K562 (cell line): ENCODE measurements around the gene PAFAH1B1. TPM values are rescaled to one million over a fixed set of nuclear protein-coding genes. Genes with fewer than 3 reads are reported as not detected.

Experiments used
- ATAC-seq: fragments of 200-7000 bp; cut with Tn5 transposase; 3 replicates; pipeline ENCODE4 v1.9.1; 2020; ENCODE audit warnings: moderate library complexity
- BruUV-seq: library from RNA; stranded (reverse); fragments of 400-500 nt; replicated peaks from 2 replicates; lab custom pipeline; 2021; lab: Mats Ljungman, UMichigan
- CTCF ChIA-PET: fragments of 300-600 bp; formaldehyde crosslinking; extraction: SDS; loops from one replicate; lab custom pipeline; 2021; ENCODE audit warnings: low intra/inter-chr PET ratio; lab: Yijun Ruan, JAX
- POLR2A ChIA-PET: fragments of 300-600, 350-650 bp; sonication (Branson Sonifier 250); formaldehyde crosslinking; extraction: SDS; loops from one replicate; lab custom pipeline; 2021; ENCODE audit warnings: antibody characterized with exemption, inconsistent platforms; lab: Yijun Ruan, JAX
- DNase-seq, 4 experiments: peaks; one replicate each; pipeline versions ENCODE4 v3.0.0 to v3.0.0-alpha.2; 2011 to 2018; ENCODE audit warnings: low spot score in 3 of 4, mixed read lengths in 3 of 4; ENCODE audit errors: extremely low read depth in 1 of 4
- FAIRE-seq: peaks from 2 replicates; lab custom pipeline; 2011; peaks lifted over from hg19 to GRCh38; lab: Jason Lieb, UNC
- H2AFZ ChIP-seq: 2 replicates; pipeline ENCODE4 v1.6.0; 2011; ENCODE audit warnings: low read depth, low read length, control low read depth, inconsistent platforms
- H3K27ac ChIP-seq: fragments of 200-600 bp; 3 replicates; pipeline ENCODE4 v1.8.0; 2011; ENCODE audit warnings: low read depth, mild to moderate bottlenecking, control low read depth, inconsistent platforms, low read length, moderate library complexity, mixed read lengths; ENCODE audit errors: extremely low read depth
- H3K27me3 ChIP-seq, 2 experiments: fragments of 300-600 bp in 1 of 2; 2 replicates in 1 of 2; 3 replicates in 1 of 2; pipeline versions ENCODE4 v1.6.0 to v1.8.0; 2011; ENCODE audit warnings: inconsistent platforms in 2 of 2, low read length in 2 of 2, mild to moderate bottlenecking in 1 of 2, mixed read lengths in 1 of 2, moderate library complexity in 1 of 2; ENCODE audit not compliant: control insufficient read depth in 2 of 2, insufficient read depth in 2 of 2
- H3K36me3 ChIP-seq: fragments of 300-600 bp; 3 replicates; pipeline ENCODE4 v1.8.0; 2011; ENCODE audit warnings: mild to moderate bottlenecking, low read length, inconsistent platforms; ENCODE audit not compliant: control insufficient read depth, insufficient read depth
- H3K4me1 ChIP-seq, 2 experiments: fragments of 200-600 bp in 1 of 2; replicated peaks in 1 of 2; 2 replicates in 1 of 2; 3 replicates in 1 of 2; pipeline versions ENCODE4 v1.5.1 to v1.8.0; 2011; ENCODE audit warnings: inconsistent platforms in 2 of 2, low read length in 2 of 2, mild to moderate bottlenecking in 1 of 2, mixed read lengths in 1 of 2, moderate library complexity in 1 of 2; ENCODE audit not compliant: control insufficient read depth in 2 of 2, insufficient read depth in 2 of 2
- H3K4me2 ChIP-seq: 2 replicates; pipeline ENCODE4 v1.6.1; 2011; ENCODE audit warnings: low read length, control low read depth, inconsistent platforms, mixed read lengths; ENCODE audit not compliant: insufficient read depth
- H3K4me3 ChIP-seq: fragments of 200-600 bp; sonication (generic), shearing (Covaris generic); 2 replicates; pipeline ENCODE4 v1.5.1; 2016; ENCODE audit warnings: control low read depth, inconsistent platforms
- H3K79me2 ChIP-seq: fragments of 200-600 bp; 3 replicates; pipeline ENCODE4 v1.8.0; 2011; ENCODE audit warnings: low read length, inconsistent platforms; ENCODE audit not compliant: control insufficient read depth, insufficient read depth
- H3K9ac ChIP-seq, 2 experiments: 2 replicates each; pipeline versions ENCODE4 v1.6.0 to v1.6.1; 2011; ENCODE audit warnings: low read depth in 2 of 2, low read length in 2 of 2, control low read depth in 1 of 2, inconsistent platforms in 1 of 2, mild to moderate bottlenecking in 1 of 2, mixed read lengths in 1 of 2; ENCODE audit not compliant: insufficient read depth in 1 of 2
- H3K9me1 ChIP-seq: one replicate; pipeline ENCODE4 v1.6.0; 2011; ENCODE audit warnings: inconsistent platforms, mild to moderate bottlenecking, low read length, moderate library complexity; ENCODE audit not compliant: control insufficient read depth, insufficient read depth
- H3K9me3 ChIP-seq: replicated peaks from 2 replicates; pipeline ENCODE4 v1.5.1; 2011; ENCODE audit warnings: low read depth, low read length, inconsistent platforms; ENCODE audit not compliant: control insufficient read depth, insufficient read depth
- H4K20me1 ChIP-seq: replicated peaks from 2 replicates; pipeline ENCODE4 v1.6.1; 2011; ENCODE audit warnings: low read length, inconsistent platforms, mixed read lengths; ENCODE audit not compliant: control insufficient read depth, insufficient read depth
- C11orf30 ChIP-seq: fragments of 450-650 bp; IDR thresholded peaks from 2 replicates; pipeline ENCODE4 v1.6.1; 2016; ENCODE audit warnings: low read depth, mild to moderate bottlenecking
- HMBOX1 ChIP-seq: sonication (generic); IDR thresholded peaks from 2 replicates; pipeline ENCODE4 v1.6.1; 2016
- HMGXB4 ChIP-seq: sonication (generic); formaldehyde crosslinking; IDR thresholded peaks from 2 replicates; pipeline ENCODE4 v1.8.1; 2023; ENCODE audit warnings: mild to moderate bottlenecking, missing genetic modification reagents
- MITF ChIP-seq: IDR thresholded peaks from 2 replicates; pipeline ENCODE4 v1.6.1; 2014; ENCODE audit warnings: antibody characterized with exemption
- RB1 ChIP-seq: fragments of 450-650 bp; IDR thresholded peaks from 2 replicates; pipeline ENCODE4 v1.6.1; 2017; ENCODE audit warnings: low read depth, mild to moderate bottlenecking
- TGIF2 ChIP-seq: sonication (generic); formaldehyde crosslinking; IDR thresholded peaks from 2 replicates; pipeline ENCODE4 v1.8.1; 2022; ENCODE audit warnings: mild to moderate bottlenecking, missing genetic modification reagents, moderate library complexity
- ZNF316 ChIP-seq: fragments of 450-650 bp; IDR thresholded peaks from 2 replicates; pipeline ENCODE4 v1.6.1; 2016
- WGBS: fragments of 100-300 bp; shearing (Covaris generic); methylation state at CpG from one replicate; pipeline ENCODE4 v1.1.6; 2016; ENCODE audit warnings: low coverage, mixed read lengths; ENCODE audit not compliant: insufficient coverage; ENCODE audit errors: missing lambda C conversion rate; 5-methylcytosine and 5-hydroxymethylcytosine counted together
- in situ Hi-C: fragments of 300-500 bp; cut with MboI; formaldehyde crosslinking; loops from 4 replicates; pipeline ENCODE4 v1.15.0; 2018; ENCODE audit warnings: inconsistent platforms, mixed read lengths
- intact Hi-C: fragments of 100-400 bp; cut with micrococcal nuclease; formaldehyde crosslinking; loops from 2 replicates; pipeline ENCODE4 v1.14.2; 2022
- polyA plus RNA-seq, 8 experiments: library from polyadenylated mRNA; depleted of rRNA in 4 of 8; stranded (reverse) in 5 of 8; unstranded in 3 of 8; fragments of >200 nt; fragmentation: Nextera tagmentation in 2 of 8; fragmentation: Illumina TruSeq in 1 of 8; extraction: Ambion mirVana in 2 of 8; extraction: Trizol in 1 of 8; gene quantifications; 2 replicates each; pipeline versions ENCODE4 v1.2.1 to v1.2.3, GENCODE V29; 2011 to 2014; ENCODE audit warnings: inconsistent platforms in 1 of 8, missing spikeins in 1 of 8
- total RNA-seq, 7 experiments: library from RNA; depleted of rRNA in 6 of 7; stranded (reverse); fragments of >200 nt in 6 of 7; fragmentation: Illumina TruSeq in 2 of 7; extraction: Trizol in 2 of 7; gene quantifications; 2 replicates each; pipeline versions ENCODE4 v1.2.1 to v1.2.3, GENCODE V29; 2011 to 2021; ENCODE audit warnings: low replicate concordance in 1 of 7

The PAFAH1B1 gene
- total and polyA plus RNA-seq, 9 of the 15 experiments (the other 6 are each of a cell fraction or from before 2014, with no cell fraction given) = 23.3 to 66.4 (median 40.2) TPM

- in situ Hi-C loops (no loop called here), intact Hi-C loops (no loop called here)
- POLR2A ChIA-PET = no interaction called here
- no peaks in the 10 kb centered on the region; the same call in 2 of the 3 replicates for H3K36me3 ChIP-seq
- DNase-seq (no peak), ATAC-seq (no peak), FAIRE-seq (no peak)
- H3K9ac ChIP-seq = no peak overlapping the region
- H3K27ac ChIP-seq = no peak overlapping the region
- TF ChIP-seq HMGXB4 (CRISPR knock-in tag) (no peak), MITF (no peak), ZNF316 (peak; percentile 52), TGIF2 (CRISPR knock-in tag) (no peak), C11orf30 (peak; percentile 32; the same call in 1 of the 2 replicates), HMBOX1 (no peak), RB1 (no peak)
- H3K9me1 ChIP-seq = no peaks in the 10 kb centered on the region
- H3K9me3 ChIP-seq = no peaks in the 10 kb centered on the region
- H3K4me2 ChIP-seq = no peak overlapping the region
- no peaks in the 10 kb centered on the region for H3K27me3 ChIP-seq
- no TSS peak for BruUV-seq
- H4K20me1 ChIP-seq = peaks cover 13% of the 10 kb centered on the region
- CTCF ChIA-PET = no interaction called here
- no peak overlapping the region for H3K4me3 ChIP-seq
- H3K79me2 ChIP-seq = peaks cover 88% of the 10 kb centered on the region
- peaks cover 0 to 8% of the 10 kb centered on the region in 2 experiments; a peak in 3 of 5 replicates for H3K4me1 ChIP-seq
- 91% methylated on average over 4 of the region's 4 CpGs for WGBS
- H2AFZ ChIP-seq = no peak overlapping the region
Measured at GRCh38 chr17:2615882-2616281, 22.4 kb downstream of the PAFAH1B1 start.
